Astrocyte of the hippocampus (primary cell): ENCODE data around the gene CEP44.

ENCODE experiments used
- DNase-seq: peaks from one replicate; pipeline ENCODE4 v3.0.0; 2011; ENCODE audit warnings: low read depth, low spot score

Gene CEP44

DNA sequence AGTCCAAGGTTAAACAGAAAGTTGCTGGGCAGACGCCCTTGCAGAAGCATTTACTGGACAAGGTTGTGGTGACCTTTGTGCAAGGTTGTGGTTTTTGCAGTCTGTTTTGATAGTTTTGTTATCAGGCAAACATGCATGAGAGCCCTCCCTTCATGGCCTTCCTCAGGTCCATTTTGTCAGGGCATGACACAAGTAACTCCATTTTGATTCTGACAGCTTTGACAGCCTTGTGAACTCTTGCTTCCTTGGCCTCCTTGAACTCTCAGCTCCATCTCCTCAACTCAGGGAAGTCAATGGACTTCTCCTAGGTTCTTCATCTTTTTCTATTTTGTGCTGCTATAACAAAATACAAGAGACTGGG, 97.7 kb downstream of the CEP44 start:
- DNase-seq = no peak
